Hepatocyte (in vitro differentiated cells): ENCODE measurements around the gene MCRIP2.

ENCODE experiments used
- EZH2 ChIP-seq: fragments of 200-600 bp; sonication (generic); IDR thresholded peaks from 2 replicates; pipeline ENCODE4 v1.6.1; 2016; ENCODE audit warnings: antibody characterized with exemption, mild to moderate bottlenecking, borderline replicate concordance
- EZH2phosphoT487 ChIP-seq: fragments of 200-600 bp; sonication (generic); IDR thresholded peaks from one replicate; pipeline ENCODE4 v1.6.1; 2018; ENCODE audit warnings: antibody characterized with exemption, mild to moderate bottlenecking, low read depth, moderate library complexity; ENCODE audit not compliant: unreplicated experiment, severe bottlenecking
- TF ChIP-seq, protein P1 (sequence below): fragments of 200-600 bp; sonication (generic); IDR thresholded peaks from 2 replicates; pipeline ENCODE4 v1.5.1; 2016; ENCODE audit warnings: antibody characterized with exemption, mild to moderate bottlenecking; ENCODE audit not compliant: poor library complexity

DNA sequence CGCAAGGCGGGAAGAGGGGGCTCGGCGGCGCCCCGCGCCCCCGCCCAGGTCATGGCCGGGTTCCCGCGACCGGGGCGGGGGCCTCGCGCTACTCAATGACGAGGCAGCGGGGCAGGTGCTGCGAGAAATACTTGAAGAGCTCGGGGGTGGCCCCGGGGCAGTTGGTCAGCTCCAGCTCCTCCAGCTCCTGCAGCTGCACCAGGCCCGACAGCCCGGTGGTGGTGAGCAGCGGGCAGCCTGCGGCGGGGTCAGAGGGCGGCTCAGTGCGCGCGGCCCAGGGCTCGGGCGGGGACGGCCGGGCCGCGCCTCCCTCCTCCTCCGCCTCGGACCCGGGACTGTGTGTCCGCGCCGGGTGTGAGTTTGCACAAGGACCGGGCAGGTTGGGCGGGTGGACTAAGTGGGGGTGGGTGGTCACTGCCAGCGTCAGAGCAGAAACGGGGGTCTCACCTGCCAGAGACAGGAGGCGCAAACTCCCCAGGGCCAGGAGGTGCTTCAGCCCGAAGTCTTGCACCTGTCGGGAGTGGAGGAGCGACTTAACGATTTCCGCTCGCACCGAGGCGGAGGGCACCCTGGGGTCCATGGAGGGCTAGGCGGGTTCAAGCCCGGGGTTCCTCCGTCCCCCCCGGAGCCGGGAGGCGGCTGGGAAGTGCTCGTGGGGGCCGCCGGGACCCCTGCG lies 52.7 kb downstream of the MCRIP2 start:
- TF ChIP-seq EZH2phosphoT487 (no peak), EZH2 (peak; percentile 76)
- TF ChIP-seq, protein P1, sequence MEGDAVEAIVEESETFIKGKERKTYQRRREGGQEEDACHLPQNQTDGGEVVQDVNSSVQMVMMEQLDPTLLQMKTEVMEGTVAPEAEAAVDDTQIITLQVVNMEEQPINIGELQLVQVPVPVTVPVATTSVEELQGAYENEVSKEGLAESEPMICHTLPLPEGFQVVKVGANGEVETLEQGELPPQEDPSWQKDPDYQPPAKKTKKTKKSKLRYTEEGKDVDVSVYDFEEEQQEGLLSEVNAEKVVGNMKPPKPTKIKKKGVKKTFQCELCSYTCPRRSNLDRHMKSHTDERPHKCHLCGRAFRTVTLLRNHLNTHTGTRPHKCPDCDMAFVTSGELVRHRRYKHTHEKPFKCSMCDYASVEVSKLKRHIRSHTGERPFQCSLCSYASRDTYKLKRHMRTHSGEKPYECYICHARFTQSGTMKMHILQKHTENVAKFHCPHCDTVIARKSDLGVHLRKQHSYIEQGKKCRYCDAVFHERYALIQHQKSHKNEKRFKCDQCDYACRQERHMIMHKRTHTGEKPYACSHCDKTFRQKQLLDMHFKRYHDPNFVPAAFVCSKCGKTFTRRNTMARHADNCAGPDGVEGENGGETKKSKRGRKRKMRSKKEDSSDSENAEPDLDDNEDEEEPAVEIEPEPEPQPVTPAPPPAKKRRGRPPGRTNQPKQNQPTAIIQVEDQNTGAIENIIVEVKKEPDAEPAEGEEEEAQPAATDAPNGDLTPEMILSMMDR = no peak
